SH-SY5Y (cell line): ENCODE data around the gene MCF2L2.

Source experiments
- GATA2 ChIP-seq: IDR thresholded peaks from 2 replicates; pipeline ENCODE4 v1.6.1; 2011; ENCODE audit warnings: mild to moderate bottlenecking, low read depth, low read length
- GATA3 ChIP-seq: IDR thresholded peaks from 2 replicates; pipeline ENCODE4 v1.6.1; 2011; ENCODE audit warnings: low read depth, mild to moderate bottlenecking, low read length, moderate library complexity

- TF ChIP-seq GATA2, result no peak
- no peak for TF ChIP-seq GATA3
Observed at GRCh38 chr3:183252118-183252782, 176.2 kb downstream of the MCF2L2 start.
